Calu3 (cell line): ENCODE measurements around the gene KATNB1. TPM values are rescaled to one million over a fixed set of nuclear protein-coding genes. Genes with fewer than 3 reads are reported as not detected.

Experiments
- BruUV-seq: library from RNA; stranded (reverse); fragments of 400-500 nt; replicated peaks from 2 replicates; lab custom pipeline; 2021; lab: Mats Ljungman, UMichigan
- CTCF ChIA-PET: fragments of 300-600 bp; sonication (Branson Sonifier 250); formaldehyde crosslinking; loops from one replicate; lab custom pipeline; 2022; ENCODE audit warnings: antibody characterized with exemption; lab: Charles Lee
- DNase-seq: peaks from one replicate; pipeline ENCODE4 v3.0.0; 2022
- H3K27ac Mint-ChIP-seq: one replicate; pipeline ENCODE4 v1.8.0; 2022; ENCODE audit warnings: mixed read lengths; ENCODE audit not compliant: unreplicated experiment
- H3K27me3 Mint-ChIP-seq: one replicate; pipeline ENCODE4 v1.8.0; 2022; ENCODE audit warnings: mixed read lengths; ENCODE audit not compliant: unreplicated experiment
- H3K36me3 Mint-ChIP-seq: one replicate; pipeline ENCODE4 v1.8.0; 2022; ENCODE audit warnings: mild to moderate bottlenecking, moderate library complexity, mixed read lengths; ENCODE audit not compliant: insufficient read depth, unreplicated experiment
- H3K4me1 Mint-ChIP-seq: one replicate; pipeline ENCODE4 v1.8.0; 2022; ENCODE audit warnings: mild to moderate bottlenecking, low read depth, mixed read lengths; ENCODE audit not compliant: unreplicated experiment
- H3K4me3 Mint-ChIP-seq: one replicate; pipeline ENCODE4 v1.8.0; 2022; ENCODE audit warnings: mild to moderate bottlenecking, low read depth, moderate library complexity, mixed read lengths; ENCODE audit not compliant: unreplicated experiment
- H3K9me3 Mint-ChIP-seq: one replicate; pipeline ENCODE4 v1.8.0; 2022; ENCODE audit warnings: low read depth, mixed read lengths; ENCODE audit not compliant: unreplicated experiment
- intact Hi-C: fragments of 100-400 bp; cut with micrococcal nuclease; formaldehyde crosslinking; loops from one replicate; pipeline ENCODE4 v1.10.0; 2022; ENCODE audit not compliant: unreplicated experiment
- total RNA-seq: library from RNA; stranded (reverse); gene quantifications from 2 replicates; pipeline ENCODE4 v1.2.3, GENCODE V29; 2022
- TF ChIP-seq, protein P1 (sequence below): fragments of 200-600 bp; IDR thresholded peaks from one replicate; pipeline ENCODE4 v1.8.0; 2022; ENCODE audit warnings: antibody characterized with exemption; ENCODE audit not compliant: unreplicated experiment

The KATNB1 gene
- total RNA-seq, 1 experiment from 2014 or later = 28.6 TPM

DNA sequence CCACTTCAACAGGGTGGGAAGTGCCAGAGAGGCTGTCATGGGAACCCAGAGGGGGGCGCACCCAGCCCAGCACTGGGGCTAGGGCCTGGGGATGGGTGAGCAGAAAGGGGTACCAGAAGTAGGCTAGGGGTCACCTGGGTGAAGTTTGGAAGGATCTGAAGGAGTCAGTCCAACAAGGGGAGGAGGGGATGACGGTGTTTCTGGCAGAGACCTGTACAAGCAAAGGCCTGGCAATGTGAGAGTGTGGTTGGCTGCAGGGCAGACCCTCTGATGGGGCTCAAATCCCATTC is 13.4 kb upstream of the KATNB1 start:
- CTCF ChIA-PET = no interaction called here

DNA sequence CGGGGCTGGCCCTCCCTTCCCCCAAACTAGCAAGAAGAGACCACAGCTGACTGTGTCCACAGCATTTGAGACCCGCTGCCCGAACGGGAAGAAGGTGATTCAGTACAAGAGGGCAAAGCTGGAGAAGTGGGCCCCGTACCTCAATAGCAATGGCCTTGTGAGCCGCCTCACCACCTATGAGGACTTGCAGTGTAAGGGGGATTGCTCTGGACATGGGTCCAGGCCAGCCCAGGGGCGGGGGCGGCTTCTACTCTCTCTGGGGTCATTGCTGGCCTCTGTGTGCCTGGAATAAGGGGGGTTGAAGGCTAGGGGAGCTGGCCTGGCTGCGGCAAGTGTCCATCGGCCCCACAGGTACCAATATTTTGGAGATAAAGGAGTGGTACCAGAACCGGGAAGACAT is 12.9 kb upstream of the KATNB1 start:
- intact Hi-C loops = loop anchor here (5.0 kb wide), 1 partner anchor 130 kb away; no protein-coding TSS in a partner anchor
- CTCF ChIA-PET = interaction anchor here (0.5 to 1.3 kb wide), 4 partner anchors 13 to 222 kb away, joined by 3 to 7 read pairs (median 4); partner anchors contain the start of gene KATNB1

More for the DNA sequence above, 13.4 kb upstream of the KATNB1 start:
- DNase-seq = no peak
- H3K36me3 Mint-ChIP-seq = no peaks in the 10 kb centered on the region
- intact Hi-C loops = loop anchor here (5.0 kb wide), 1 partner anchor 130 kb away; no protein-coding TSS in a partner anchor
- BruUV-seq = no TSS peak
- TF ChIP-seq, protein P1, sequence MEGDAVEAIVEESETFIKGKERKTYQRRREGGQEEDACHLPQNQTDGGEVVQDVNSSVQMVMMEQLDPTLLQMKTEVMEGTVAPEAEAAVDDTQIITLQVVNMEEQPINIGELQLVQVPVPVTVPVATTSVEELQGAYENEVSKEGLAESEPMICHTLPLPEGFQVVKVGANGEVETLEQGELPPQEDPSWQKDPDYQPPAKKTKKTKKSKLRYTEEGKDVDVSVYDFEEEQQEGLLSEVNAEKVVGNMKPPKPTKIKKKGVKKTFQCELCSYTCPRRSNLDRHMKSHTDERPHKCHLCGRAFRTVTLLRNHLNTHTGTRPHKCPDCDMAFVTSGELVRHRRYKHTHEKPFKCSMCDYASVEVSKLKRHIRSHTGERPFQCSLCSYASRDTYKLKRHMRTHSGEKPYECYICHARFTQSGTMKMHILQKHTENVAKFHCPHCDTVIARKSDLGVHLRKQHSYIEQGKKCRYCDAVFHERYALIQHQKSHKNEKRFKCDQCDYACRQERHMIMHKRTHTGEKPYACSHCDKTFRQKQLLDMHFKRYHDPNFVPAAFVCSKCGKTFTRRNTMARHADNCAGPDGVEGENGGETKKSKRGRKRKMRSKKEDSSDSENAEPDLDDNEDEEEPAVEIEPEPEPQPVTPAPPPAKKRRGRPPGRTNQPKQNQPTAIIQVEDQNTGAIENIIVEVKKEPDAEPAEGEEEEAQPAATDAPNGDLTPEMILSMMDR = no peak
- H3K4me3 Mint-ChIP-seq = no peak overlapping the region
- peaks cover 31% of the 10 kb centered on the region for H3K27me3 Mint-ChIP-seq
- no peaks in the 10 kb centered on the region for H3K4me1 Mint-ChIP-seq
- H3K27ac Mint-ChIP-seq = no peak overlapping the region
- no peaks in the 10 kb centered on the region for H3K9me3 Mint-ChIP-seq

DNA sequence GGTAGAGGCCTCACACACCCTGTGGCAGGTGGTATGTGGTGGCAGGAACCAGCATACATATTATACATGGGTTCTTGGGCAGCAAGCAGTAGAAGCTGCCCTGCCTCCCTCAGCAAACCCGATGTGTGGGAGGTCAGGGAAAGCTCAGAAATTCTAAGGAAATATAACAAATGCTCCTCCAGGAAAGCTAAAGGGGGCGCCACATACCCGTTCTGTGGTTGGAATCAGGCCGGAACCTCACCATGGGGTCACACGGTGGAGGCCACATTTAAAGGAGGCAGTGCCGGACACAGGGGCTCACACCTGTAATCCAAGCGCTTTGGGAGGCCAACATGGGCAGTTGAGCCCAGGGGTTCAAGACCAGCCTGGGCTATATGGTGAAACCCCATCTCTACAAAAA is 12.4 kb upstream of the KATNB1 start:
- intact Hi-C loops = loop anchor here (5.0 kb wide), 1 partner anchor 131 kb away; no protein-coding TSS in a partner anchor
- H3K27me3 Mint-ChIP-seq = peaks cover 21% of the 10 kb centered on the region
- no peaks in the 10 kb centered on the region for H3K4me1 Mint-ChIP-seq
- H3K27ac Mint-ChIP-seq = no peak overlapping the region
- no peaks in the 10 kb centered on the region for H3K36me3 Mint-ChIP-seq
- peak; percentile 42 for DNase-seq
- no peak overlapping the region for H3K4me3 Mint-ChIP-seq
- CTCF ChIA-PET = interaction anchor here (0.5 to 1.4 kb wide), 5 partner anchors 12 to 223 kb away, joined by 3 to 7 read pairs (median 4); partner anchors contain the start of gene KATNB1
- TF ChIP-seq, protein P1 = peak; percentile 33
- no TSS peak for BruUV-seq
- H3K9me3 Mint-ChIP-seq = no peaks in the 10 kb centered on the region

More for the DNA sequence above, 12.9 kb upstream of the KATNB1 start:
- H3K27ac Mint-ChIP-seq = no peak overlapping the region
- H3K27me3 Mint-ChIP-seq = peaks cover 27% of the 10 kb centered on the region
- BruUV-seq = no TSS peak
- H3K36me3 Mint-ChIP-seq = no peaks in the 10 kb centered on the region
- no peak for DNase-seq
- TF ChIP-seq, protein P1 = no peak
- no peak overlapping the region for H3K4me3 Mint-ChIP-seq
- H3K4me1 Mint-ChIP-seq = no peaks in the 10 kb centered on the region
- H3K9me3 Mint-ChIP-seq = no peaks in the 10 kb centered on the region

DNA sequence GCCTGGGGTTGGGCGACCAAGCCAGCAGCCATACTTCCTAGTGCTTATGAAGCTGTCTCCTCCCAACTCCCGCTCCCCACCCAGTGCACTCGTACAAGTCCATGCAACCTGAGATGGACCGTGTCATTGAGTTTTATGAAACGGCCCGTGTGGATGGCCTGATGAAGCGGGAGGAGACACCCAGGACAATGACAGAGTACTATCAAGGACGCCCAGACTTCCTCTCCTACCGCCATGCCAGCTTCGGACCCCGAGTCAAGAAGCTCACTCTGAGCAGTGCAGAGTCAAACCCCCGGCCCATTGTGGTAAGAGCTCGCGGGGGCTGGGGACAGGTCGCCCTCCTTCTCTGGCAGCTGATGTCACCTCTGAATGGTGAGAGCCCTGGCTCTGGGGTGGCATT is 11.0 kb upstream of the KATNB1 start:
- intact Hi-C loops = loop anchor here (5.0 kb wide), 1 partner anchor 132 kb away; no protein-coding TSS in a partner anchor
- TF ChIP-seq, protein P1 = no peak
- Mint-ChIP-seq H3K9me3 (no peaks in the 10 kb centered on the region), H3K4me1 (no peaks in the 10 kb centered on the region), H3K27me3 (peaks cover 30% of the 10 kb centered on the region), H3K36me3 (no peaks in the 10 kb centered on the region), H3K27ac (no peak overlapping the region), H3K4me3 (no peak overlapping the region)
- no TSS peak for BruUV-seq
- no peak for DNase-seq
- CTCF ChIA-PET = interaction anchor here (0.7 to 1.5 kb wide), 4 partner anchors 11 to 134 kb away, joined by 3 to 4 read pairs (median 3); partner anchors contain the start of gene KATNB1
